NCI-H748 treated with DMSO at 0.1 percent for 48 hours (cell line): Measurements from ENCODE around the gene GPRC5C.

Experiments used
- DNase-seq: peaks from one replicate; lab custom pipeline; 2025; lab: John Stamatoyannopoulos, UW

The GPRC5C gene

DNA sequence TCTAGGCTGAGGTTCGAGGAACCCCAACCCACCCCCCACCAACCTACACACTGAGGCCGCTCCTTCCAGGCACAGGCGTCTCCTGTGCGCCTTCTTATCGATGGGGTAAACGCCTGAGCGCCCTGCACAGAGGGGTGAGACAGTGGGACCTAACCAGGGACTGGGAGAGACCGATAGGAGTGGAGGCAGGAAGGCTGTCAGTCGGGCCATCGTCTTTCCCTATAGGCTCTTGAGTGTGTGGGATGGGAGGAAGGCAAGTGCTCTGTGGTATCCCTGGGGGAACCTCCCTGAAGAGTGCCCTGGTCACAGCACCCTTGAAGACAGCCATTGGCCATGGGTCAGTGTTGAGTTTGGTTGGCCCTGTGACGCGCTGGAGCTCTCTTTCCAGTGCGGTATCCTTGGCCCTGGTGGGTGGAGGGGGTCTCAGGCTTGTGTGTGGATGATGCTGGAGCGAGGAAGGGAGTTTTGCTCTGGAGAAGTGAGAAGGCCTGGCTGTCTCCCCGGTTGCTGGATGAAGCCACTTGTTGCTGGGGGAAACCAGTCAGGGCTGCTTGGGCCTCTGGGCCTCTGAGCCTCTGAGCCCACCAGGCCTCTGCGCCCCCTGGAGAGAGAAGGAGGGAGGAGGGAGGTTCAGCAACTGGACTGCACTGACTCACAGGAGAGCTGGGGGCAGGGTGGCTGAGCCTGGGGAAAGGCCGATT, 1.7 kb downstream of the GPRC5C start:
- no peak for DNase-seq

DNA sequence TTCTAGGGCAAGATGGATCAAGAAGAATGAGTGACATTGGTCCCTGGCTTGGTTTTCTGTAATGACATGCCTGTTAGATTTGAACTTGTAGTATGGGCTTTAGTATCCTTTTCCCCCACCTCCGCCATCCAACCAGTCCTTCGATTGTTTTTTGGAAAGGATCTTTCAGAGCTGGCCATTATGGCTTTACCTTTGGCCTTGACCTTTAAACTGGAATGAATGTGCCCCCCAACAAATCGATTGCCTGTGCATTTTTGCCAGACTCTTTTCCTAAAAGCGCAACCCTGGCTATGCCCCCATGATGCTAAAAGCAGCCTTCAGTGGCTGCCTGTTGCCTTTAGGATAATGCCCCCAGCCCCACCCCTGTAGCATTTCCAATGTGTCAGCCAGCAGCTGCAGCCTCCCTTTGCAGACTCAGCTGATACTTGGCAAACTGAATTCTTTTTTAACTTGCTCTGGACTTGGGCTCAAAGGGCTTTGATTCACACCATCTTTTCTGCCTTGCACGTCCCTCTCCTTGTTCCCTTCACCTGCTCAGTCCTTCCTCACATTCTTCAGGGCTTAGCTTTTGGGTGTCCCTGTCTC, 4.0 kb downstream of the GPRC5C start:
- no peak for DNase-seq

DNA sequence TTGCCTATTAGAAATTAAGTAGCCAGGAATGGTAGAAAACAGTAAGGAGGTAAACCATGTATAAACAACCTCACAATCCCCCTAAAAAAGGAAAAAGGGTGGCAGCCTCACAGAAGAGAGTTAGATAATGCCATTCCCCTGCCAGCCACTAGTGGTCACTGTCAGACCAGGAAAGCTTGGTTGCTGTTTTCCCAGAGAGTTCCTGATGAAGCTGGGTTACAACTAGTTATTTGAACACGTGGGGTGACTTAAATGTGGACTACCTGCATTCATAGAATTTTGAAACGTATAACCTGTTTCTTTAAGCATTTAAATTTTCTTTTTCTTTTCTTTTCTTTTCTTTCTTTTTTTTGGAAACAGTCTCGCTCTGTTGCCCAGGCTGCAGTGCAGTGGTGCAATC, 5.8 kb downstream of the GPRC5C start:
- no peak for DNase-seq

DNA sequence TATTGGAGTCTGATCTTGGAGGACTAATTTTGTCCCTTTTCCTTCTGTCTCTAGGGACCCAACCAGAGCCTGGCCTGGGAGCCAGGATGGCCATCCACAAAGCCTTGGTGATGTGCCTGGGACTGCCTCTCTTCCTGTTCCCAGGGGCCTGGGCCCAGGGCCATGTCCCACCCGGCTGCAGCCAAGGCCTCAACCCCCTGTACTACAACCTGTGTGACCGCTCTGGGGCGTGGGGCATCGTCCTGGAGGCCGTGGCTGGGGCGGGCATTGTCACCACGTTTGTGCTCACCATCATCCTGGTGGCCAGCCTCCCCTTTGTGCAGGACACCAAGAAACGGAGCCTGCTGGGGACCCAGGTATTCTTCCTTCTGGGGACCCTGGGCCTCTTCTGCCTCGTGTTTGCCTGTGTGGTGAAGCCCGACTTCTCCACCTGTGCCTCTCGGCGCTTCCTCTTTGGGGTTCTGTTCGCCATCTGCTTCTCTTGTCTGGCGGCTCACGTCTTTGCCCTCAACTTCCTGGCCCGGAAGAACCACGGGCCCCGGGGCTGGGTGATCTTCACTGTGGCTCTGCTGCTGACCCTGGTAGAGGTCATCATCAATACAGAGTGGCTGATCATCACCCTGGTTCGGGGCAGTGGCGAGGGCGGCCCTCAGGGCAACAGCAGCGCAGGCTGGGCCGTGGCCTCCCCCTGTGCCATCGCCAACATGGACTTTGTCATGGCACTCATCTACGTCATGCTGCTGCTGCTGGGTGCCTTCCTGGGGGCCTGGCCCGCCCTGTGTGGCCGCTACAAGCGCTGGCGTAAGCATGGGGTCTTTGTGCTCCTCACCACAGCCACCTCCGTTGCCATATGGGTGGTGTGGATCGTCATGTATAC, 8.0 kb downstream of the GPRC5C start:
- DNase-seq: no peak

DNA sequence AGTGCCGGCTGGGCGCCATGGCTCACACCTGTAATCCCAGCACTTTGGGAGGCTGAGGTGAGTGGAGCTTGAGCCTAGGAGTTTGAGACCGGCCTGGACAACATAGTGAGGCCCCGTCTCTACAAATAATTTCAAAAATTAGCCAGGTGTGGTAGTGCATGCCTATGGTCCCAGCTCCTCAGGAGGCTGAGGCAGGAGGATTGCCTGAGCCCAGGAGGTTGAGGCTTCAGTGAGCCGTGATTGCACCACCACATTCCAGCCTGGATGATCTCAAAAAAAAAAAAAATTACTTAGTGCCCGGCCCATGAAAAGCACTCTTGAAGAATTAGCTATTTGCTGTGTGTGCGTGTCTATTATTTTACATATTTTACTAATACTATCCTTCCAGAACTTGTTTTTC, 9.6 kb downstream of the GPRC5C start:
- DNase-seq: no peak

DNA sequence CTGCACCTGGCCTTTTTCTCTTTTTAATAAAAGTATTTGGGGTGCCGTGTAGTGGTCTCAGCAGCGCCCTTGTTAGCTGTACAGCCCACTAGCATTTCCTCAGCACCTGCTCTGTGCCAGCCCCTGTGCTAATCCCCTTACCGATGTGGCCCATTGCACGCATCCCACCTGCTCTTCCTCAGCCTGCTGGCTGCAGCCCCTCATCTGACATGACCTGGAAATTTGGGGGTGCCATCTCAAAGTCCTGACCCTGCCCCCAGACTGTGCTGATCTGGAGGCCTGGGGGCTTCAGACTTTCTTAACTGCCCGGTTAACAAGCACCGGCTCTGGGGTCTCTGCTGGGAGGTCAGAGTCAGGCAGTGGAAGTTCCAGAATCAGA, 10.4 kb downstream of the GPRC5C start:
- no peak for DNase-seq

DNA sequence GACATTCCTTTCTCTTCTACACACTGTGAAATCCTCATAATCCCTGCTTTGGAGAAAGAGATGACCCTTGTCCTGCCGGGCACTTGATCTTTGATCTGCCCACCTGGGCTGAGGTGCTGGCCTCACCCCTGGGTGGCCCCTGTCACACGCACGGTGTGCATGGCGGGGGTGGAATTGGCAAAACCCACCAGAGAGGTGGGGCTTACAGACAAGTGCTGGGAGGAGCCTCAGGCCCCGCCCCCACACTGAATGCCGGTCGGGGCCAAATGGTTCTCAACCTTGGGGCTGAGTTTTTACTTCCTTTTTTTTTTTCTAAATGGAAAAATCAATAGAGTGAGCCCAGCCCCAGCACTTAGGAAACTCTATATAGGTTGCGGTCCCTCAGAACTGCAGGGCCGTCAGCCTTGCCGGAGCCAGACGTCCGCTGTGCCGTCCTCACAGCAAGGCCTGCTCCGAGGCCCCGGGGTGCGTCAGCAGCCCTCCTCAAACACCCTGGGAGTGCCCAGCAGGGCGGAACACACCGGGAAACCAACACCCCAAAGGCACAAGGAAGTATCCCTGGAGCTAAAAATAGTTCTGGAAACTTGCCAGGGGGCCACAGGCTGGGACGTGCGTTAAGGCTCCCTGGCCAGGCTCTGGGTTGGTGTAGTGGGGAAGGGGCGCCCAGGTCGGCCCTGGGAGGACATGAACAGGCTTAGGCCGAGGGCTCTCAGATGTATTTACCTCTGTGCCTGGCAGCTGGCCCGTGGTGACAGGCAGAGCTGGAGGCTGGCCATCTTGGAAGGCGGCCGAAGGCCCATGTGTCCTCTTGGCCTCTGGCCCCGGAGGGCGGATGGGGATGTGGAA, 11.0 kb downstream of the GPRC5C start:
- DNase-seq: no peak

DNA sequence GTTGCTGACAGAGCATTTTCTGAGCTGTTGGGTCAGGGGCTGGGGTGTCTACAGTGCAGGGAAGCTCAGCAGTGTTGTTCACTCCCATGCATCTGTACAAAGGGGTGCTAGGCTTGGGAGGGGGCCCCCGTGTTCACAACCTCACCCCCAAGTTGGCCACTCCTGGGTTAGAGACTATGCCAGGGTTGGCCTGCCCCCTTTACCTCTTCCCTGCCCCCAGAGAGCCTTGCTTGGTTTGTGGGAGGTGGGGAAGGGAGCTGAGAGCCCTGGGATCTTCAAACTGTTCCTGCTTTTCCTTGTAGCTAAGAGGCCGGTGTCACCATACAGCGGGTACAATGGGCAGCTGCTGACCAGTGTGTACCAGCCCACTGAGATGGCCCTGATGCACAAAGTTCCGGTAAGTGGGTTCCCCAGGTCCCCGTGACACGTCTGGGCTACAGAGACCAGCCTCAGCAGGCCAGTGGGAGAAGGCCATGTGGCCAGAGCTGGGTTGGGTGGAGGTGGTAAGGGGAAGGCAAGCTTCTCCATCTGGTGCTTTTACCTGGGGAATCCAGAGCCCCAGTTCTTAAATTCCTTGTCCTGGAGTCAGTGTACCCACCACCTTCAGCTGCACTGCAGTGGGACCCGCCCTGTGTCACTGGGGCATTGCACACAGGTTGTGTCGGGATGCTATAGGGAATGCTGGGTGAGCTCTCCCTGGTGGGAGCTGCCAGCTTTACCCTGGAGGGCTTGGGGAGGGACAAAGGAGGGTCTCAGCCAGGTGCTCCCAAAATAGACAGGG, 11.8 kb downstream of the GPRC5C start:
- no peak for DNase-seq

DNA sequence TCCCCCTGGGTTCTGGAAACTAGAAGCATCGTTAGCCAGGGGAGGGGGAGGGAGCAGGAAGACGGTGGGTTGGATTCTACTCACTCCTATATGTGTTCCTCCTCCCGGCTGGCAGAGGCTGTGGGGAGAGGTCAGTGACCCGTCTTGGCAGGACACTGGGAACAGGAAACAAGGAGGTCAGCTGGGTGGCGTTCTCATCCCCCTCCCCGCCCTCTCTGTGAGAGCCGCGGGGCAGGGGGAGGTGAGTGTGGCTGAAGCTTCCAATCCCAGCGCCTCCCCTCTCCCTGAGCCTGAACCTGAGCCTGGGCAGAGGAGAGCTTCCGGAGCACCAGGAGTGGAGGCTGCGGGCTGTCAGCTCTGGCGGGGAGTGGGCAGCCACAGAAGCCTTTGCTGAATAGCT, 12.5 kb downstream of the GPRC5C start:
- DNase-seq: no peak

DNA sequence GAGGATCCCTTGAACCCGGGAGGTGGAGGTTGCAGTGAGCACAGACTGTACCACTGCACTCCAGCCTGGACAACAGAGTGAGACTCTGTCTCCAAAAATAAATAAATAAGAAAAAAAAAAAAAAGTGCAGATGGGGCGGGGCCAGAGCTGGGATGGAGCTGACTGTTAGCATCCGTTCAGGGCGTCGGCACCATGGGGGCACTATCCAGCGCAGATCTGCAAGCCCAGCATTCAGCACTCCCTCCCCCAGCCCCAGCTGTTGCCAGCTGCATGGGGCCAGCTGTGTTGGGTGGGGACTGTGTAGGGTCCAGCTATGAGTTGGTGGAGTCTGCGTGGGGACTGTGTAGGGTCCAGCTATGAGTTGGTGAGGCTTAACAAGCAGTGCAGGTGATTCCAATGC, 13.3 kb downstream of the GPRC5C start:
- no peak for DNase-seq

DNA sequence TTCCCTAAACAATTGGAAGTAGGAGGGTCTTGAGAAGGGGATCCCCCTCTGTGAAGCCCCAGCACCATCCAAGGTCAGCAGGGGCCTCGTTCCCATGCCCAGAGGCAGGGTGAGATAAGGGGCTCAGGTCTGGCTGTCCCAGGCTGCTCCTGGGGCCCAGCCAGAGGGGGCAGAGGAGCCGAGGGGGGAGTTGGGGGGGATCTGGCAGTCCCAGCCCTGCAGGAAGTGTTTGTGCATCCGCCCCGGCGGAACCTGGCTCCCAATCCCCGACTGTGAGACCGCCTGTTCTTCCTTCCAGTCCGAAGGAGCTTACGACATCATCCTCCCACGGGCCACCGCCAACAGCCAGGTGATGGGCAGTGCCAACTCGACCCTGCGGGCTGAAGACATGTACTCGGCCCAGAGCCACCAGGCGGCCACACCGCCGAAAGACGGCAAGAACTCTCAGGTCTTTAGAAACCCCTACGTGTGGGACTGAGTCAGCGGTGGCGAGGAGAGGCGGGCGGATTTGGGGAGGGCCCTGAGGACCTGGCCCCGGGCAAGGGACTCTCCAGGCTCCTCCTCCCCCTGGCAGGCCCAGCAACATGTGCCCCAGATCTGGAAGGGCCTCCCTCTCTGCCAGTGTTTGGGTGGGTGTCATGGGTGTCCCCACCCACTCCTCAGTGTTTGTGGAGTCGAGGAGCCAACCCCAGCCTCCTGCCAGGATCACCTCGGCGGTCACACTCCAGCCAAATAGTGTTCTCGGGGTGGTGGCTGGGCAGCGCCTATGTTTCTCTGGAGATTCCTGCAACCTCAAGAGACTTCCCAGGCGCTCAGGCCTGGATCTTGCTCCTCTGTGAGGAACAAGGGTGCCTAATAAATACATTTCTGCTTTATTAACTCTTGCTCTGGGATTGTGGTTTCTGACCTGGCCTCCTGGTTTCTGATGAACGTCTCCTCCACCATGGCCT, 14.9 kb downstream of the GPRC5C start:
- DNase-seq: no peak

DNA sequence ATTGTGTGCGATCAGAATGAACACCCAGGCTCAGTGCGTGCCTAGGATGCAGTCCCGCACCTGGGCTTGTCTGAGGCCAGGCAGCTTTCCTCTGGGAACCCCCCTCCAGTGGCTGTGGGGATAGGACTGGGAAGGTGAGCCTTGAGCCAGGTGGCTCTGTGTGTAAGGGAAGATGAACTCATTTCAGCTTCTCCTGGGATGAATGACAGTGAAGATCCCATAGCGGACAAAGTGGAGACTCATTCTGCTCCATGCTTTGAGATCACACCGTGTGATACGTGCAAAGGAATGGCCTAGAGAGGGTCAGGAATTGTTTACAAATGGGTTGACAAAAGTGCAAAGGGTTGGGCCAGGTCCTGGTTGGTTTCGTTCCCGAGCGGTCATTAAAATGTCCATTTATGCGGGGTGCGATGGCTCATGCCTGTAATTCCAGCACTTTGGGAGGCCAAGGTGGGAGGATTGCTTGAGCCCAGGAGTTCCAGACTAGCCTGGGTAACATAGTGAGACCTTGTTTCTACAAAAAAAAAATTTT, 15.8 kb downstream of the GPRC5C start:
- DNase-seq: no peak

DNA sequence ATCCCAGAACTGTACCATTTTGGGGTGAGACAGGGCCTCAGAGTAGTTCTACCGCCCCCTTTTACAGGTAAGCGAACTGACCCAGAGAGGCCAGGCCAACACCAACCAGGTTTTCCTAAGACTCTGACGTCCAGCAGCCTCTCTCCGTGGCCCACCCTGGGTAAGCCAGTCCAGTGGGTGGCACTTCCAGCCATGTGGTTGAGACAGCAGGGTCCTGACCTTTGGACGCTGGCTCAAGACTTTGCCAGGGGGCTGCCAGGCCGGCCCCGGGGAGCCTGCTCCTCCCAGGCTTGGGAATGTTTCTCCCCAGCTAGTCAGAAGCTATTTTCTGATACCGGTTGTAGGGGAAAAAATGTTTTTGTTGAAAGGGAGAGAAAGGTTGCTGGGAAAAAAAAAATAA, 16.9 kb downstream of the GPRC5C start:
- DNase-seq: no peak

DNA sequence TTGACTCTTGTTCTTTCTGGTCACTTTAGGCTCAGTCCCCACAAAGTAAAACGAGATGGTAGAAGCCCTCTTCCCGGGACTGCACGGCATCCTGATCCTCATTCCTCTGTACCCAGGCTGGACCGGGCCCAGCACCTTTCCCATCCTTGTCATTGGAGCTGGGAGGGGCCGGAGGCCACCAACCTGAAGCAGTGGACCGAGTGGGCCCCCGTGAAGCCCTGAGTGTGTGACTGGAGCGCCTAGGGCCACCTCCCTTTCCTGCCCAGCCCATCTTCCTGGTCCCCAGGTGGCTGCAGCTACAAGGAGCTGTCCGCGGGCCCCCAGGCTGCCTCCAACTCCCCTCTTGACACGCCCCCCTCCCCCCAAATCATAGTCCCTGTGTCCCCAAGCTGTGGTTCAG, 17.4 kb downstream of the GPRC5C start:
- DNase-seq: no peak

DNA sequence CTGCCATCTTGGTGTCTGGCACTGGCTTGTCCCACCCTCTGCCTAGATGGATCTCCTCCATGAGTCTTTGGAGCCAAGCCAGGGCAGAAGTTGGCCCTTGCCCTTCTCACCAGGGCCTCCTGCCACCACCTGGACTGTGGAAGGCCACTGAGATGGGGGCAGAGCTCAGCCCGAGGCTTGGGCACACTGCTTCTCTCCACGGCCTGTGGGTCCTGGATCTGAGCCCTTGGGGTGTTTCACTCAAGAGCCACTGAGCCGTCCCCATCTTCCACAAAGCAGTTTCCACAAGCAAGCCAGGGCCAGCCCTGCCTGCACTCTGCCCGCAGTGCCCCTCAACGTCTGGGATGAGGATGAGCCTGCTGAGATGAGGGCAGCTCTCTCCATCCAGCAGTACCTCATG, 17.9 kb downstream of the GPRC5C start:
- DNase-seq: no peak

DNA sequence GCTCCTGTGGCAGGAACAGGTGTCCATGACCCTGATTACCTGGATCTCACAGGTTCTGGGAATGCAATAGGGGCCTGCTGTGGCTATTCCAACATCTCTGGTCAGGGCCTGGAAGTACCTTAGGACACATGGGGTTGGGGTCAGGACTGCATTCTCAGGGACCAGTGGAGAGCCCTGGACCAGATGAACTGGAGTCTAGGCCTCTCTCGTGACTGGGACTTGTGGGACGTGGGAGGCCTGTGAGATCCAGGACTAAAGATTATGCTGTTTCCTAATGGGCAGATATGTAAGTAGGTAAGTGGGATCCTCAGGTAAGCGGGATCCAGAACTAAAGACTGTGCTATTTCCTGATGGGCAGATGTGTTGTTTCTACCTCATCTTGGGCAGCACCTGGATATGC, 18.3 kb downstream of the GPRC5C start:
- no peak for DNase-seq

DNA sequence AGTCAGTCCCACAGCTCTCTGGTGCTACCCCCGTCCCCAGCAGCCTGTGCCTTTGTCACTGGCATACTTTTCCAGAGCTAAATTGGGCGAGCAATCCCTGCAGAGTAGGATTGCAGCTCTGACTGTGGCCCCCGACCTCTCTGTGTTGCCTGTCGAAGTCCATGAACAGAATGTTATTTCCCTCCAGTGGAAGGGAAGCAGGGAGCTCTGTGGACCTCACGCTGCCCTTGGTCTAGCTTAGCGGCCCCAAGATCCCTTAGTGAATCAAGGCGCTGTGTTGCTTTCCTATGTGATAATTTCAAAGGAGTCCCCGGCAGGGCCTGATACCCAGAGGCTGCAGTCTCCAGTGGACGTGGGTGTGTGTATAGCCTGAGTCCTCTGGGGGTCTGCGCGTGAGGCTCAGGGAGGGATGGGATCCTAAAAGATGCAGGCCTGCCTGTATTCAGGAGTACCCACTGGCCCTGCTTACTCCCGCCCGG, 19.1 kb downstream of the GPRC5C start:
- no peak for DNase-seq

DNA sequence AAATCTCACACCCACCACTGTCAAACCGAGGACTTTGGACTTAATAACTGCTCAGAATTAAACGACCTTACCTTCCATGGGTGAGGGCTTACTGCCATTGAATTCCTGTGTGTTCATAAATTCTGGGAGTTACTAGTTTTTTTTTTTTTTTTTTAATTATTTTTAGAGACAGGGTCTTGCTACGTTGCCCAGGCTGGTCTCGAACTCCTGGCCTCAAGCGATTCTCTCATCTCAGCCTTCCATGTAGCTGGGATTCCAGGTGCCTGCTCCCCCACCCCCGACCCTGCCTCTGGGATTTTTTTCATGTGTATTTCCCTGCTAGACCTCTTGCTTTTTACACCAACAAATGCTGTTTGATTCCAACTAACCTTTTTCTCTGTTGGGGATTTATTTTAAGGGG, 19.7 kb downstream of the GPRC5C start:
- DNase-seq: no peak

DNA sequence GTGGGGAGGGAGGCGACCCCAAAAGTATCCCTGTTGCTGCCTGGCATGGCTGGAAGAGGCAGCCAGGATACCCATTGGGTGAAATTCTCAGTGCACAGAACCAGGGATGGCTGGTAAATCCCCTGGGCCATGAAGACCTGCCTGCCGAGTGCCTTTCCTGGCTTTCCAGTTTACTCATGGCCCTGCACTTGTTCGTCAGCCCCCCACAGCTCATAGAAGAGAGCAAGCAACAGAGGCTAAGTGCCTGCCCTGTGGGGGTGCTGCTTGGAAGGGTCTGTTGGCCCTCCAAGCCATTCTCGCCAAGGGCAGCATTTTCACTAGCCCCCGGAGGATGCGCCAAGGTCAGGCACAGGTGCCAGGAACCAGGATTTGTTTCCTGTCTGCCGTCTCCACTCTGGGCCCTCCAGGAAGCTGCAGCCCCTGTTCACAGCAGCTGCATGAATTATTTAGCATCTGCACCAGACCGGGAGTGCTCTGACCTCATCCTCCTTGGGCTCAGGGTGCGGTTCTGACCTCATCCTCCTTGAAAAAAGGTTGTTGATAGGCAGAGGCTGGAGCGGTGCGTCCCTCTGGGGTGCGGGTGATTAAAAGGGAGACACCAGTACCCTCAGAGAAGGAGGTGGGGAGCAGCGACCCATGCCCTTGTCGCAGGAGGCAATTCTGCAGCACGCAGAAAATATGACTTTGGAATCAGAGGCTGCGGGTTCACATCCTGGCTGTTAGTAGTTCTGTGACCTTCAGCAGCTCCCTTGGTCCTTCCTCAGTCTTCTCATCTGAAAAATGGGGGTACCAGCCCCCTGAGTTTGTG, 20.3 kb downstream of the GPRC5C start:
- no peak for DNase-seq
